ENCODE data around the gene DGKD. TPM values are rescaled to one million over a fixed set of nuclear protein-coding genes. Genes with fewer than 3 reads are reported as not detected.

DGKD gene
- total RNA-seq, 1 experiment from 2014 or later, result 105 TPM

GRCh38 chr2:233417282-233417681, 63.0 kb downstream of the DGKD start:
- Mint-ChIP-seq H3K4me1 (ENCODE audit: low read depth, unreplicated experiment) (peaks cover 32% of the 10 kb centered on the region), H3K4me3 (ENCODE audit: unreplicated experiment) (no peak overlapping the region), H3K27ac (ENCODE audit: unreplicated experiment) (no peak overlapping the region), H3K9me3 (ENCODE audit: unreplicated experiment) (no peaks in the 10 kb centered on the region), H3K27me3 (ENCODE audit: insufficient read depth, unreplicated experiment) (no peaks in the 10 kb centered on the region), H3K36me3 (ENCODE audit: insufficient read depth, unreplicated experiment) (peaks cover 68% of the 10 kb centered on the region)
- TF ChIP-seq CTCF (IDR thresholded peaks at IDR 0.05; ENCODE audit: insufficient read depth in 1 of 2, low read depth in 1 of 2, low read length in 1 of 2, severe bottlenecking in 1 of 2, unreplicated experiment in 1 of 2), result no peak
- POLR2A ChIA-PET, result no interaction called here
- H3K4me1 ChIP-seq, result peaks cover 10% of the 10 kb centered on the region
- peaks cover 4% of the 10 kb centered on the region; the same call in 1 of the 2 replicates for H3K9me3 ChIP-seq
- intact Hi-C loops (cut with micrococcal nuclease; ENCODE audit: unreplicated experiment), result no loop called here
- H3K4me3 ChIP-seq (ENCODE audit: low read depth, low read length), result no peak overlapping the region
- CTCF ChIA-PET, result no interaction called here
- no TSS peak for BruUV-seq (replicated peaks)
- H3K27me3 ChIP-seq (replicated peaks; ENCODE audit: control insufficient read depth, insufficient read depth, low read length), result no peaks in the 10 kb centered on the region
- DNase-seq, result no peak
- H3K36me3 ChIP-seq (ENCODE audit: control insufficient read depth, insufficient read depth, low read length), result no peaks in the 10 kb centered on the region

- CTCF ChIA-PET, result no interaction called here
- no peak for DNase-seq
- no peak for TF ChIP-seq CTCF (IDR thresholded peaks at IDR 0.05; ENCODE audit: insufficient read depth in 1 of 2, low read depth in 1 of 2, low read length in 1 of 2, severe bottlenecking in 1 of 2, unreplicated experiment in 1 of 2)
- Histone ChIP-seq H3K4me1 (peaks cover 19% of the 10 kb centered on the region), H3K9me3 (no peaks in the 10 kb centered on the region), H3K36me3 (ENCODE audit: control insufficient read depth, insufficient read depth, low read length) (no peaks in the 10 kb centered on the region), H3K4me3 (ENCODE audit: low read depth, low read length) (no peak overlapping the region), H3K27me3 (replicated peaks; ENCODE audit: control insufficient read depth, insufficient read depth, low read length) (no peaks in the 10 kb centered on the region)
- intact Hi-C loops (cut with micrococcal nuclease; ENCODE audit: unreplicated experiment), result no loop called here
- POLR2A ChIA-PET, result no interaction called here
- Mint-ChIP-seq H3K4me1 (ENCODE audit: low read depth, unreplicated experiment) (peaks cover 34% of the 10 kb centered on the region), H3K4me3 (ENCODE audit: unreplicated experiment) (no peak overlapping the region), H3K27me3 (ENCODE audit: insufficient read depth, unreplicated experiment) (no peaks in the 10 kb centered on the region), H3K27ac (ENCODE audit: unreplicated experiment) (peak overlapping the region; percentile 72), H3K9me3 (ENCODE audit: unreplicated experiment) (no peaks in the 10 kb centered on the region), H3K36me3 (ENCODE audit: insufficient read depth, unreplicated experiment) (peaks cover 69% of the 10 kb centered on the region)
- no TSS peak for BruUV-seq (replicated peaks)
Observed at GRCh38 chr2:233418052-233418760, 63.9 kb downstream of the DGKD start.

GRCh38 chr2:233418761-233419546, 64.7 kb downstream of the DGKD start:
- no peaks in the 10 kb centered on the region for H3K36me3 ChIP-seq (ENCODE audit: control insufficient read depth, insufficient read depth, low read length)
- peak overlapping the region; percentile 72 for H3K27ac Mint-ChIP-seq (ENCODE audit: unreplicated experiment)
- ChIA-PET CTCF (interaction anchor here (0.6 kb wide), 1 partner anchor 82 kb away, joined by 3 read pairs; no protein-coding TSS in a partner anchor), POLR2A (no interaction called here)
- no peak overlapping the region for H3K4me3 ChIP-seq (ENCODE audit: low read depth, low read length)
- intact Hi-C loops (cut with micrococcal nuclease; ENCODE audit: unreplicated experiment), result no loop called here
- no peaks in the 10 kb centered on the region for H3K27me3 ChIP-seq (replicated peaks; ENCODE audit: control insufficient read depth, insufficient read depth, low read length)
- no peak overlapping the region for H3K4me3 Mint-ChIP-seq (ENCODE audit: unreplicated experiment)
- no TSS peak for BruUV-seq (replicated peaks)
- no peaks in the 10 kb centered on the region for H3K27me3 Mint-ChIP-seq (ENCODE audit: insufficient read depth, unreplicated experiment)
- no peaks in the 10 kb centered on the region for H3K9me3 ChIP-seq
- DNase-seq, result no peak
- no peak for TF ChIP-seq CTCF (IDR thresholded peaks at IDR 0.05; ENCODE audit: insufficient read depth in 1 of 2, low read depth in 1 of 2, low read length in 1 of 2, severe bottlenecking in 1 of 2, unreplicated experiment in 1 of 2)
- no peaks in the 10 kb centered on the region for H3K9me3 Mint-ChIP-seq (ENCODE audit: unreplicated experiment)
- peaks cover 34% of the 10 kb centered on the region for H3K4me1 Mint-ChIP-seq (ENCODE audit: low read depth, unreplicated experiment)
- H3K4me1 ChIP-seq, result peaks cover 19% of the 10 kb centered on the region
- peaks cover 69% of the 10 kb centered on the region for H3K36me3 Mint-ChIP-seq (ENCODE audit: insufficient read depth, unreplicated experiment)

Data from Caco-2 (cell line).